Hepatocyte (in vitro differentiated cells): ENCODE data around the gene KRT36. TPM values are rescaled to one million over a fixed set of nuclear protein-coding genes. Genes with fewer than 3 reads are reported as not detected.

Experiments
- DNase-seq: peaks from one replicate; pipeline ENCODE4 v3.0.0-alpha.2; 2016; ENCODE audit warnings: low spot score
- H2AFZ ChIP-seq: fragments of 200-600 bp; sonication (generic); 2 replicates; pipeline ENCODE4 v1.6.0; 2016; ENCODE audit warnings: antibody characterized with exemption, mild to moderate bottlenecking
- H3K27ac ChIP-seq: fragments of 200-600 bp; sonication (generic); 2 replicates; pipeline ENCODE4 v1.5.1; 2016; ENCODE audit warnings: mild to moderate bottlenecking
- H3K27me3 ChIP-seq: fragments of 200-600 bp; sonication (generic); 2 replicates; pipeline ENCODE4 v1.6.1; 2016
- H3K36me3 ChIP-seq: fragments of 200-600 bp; sonication (generic); replicated peaks from 2 replicates; pipeline ENCODE4 v1.5.1; 2016; ENCODE audit warnings: low read depth; ENCODE audit not compliant: insufficient read depth
- H3K4me1 ChIP-seq: fragments of 200-600 bp; sonication (generic); 2 replicates; pipeline ENCODE4 v1.5.1; 2016; ENCODE audit warnings: mild to moderate bottlenecking, moderate library complexity; ENCODE audit not compliant: insufficient read depth
- H3K4me2 ChIP-seq: fragments of 200-600 bp; sonication (generic); 2 replicates; pipeline ENCODE4 v1.6.0; 2016
- H3K4me3 ChIP-seq: fragments of 200-600 bp; sonication (generic); 2 replicates; pipeline ENCODE4 v1.5.1; 2016; ENCODE audit warnings: mild to moderate bottlenecking
- H3K79me2 ChIP-seq: fragments of 200-600 bp; sonication (generic); 2 replicates; pipeline ENCODE4 v1.6.0; 2017; ENCODE audit warnings: mild to moderate bottlenecking
- H3K9me2 ChIP-seq: fragments of 200-600 bp; sonication (generic); replicated peaks from 2 replicates; pipeline ENCODE4 v1.6.0; 2017; ENCODE audit warnings: mild to moderate bottlenecking; ENCODE audit not compliant: insufficient read depth
- H3K9me3 ChIP-seq: fragments of 200-600 bp; sonication (generic); 2 replicates; pipeline ENCODE4 v1.5.1; 2016; ENCODE audit warnings: low read depth, mild to moderate bottlenecking
- H4K20me1 ChIP-seq: fragments of 200-600 bp; sonication (generic); 2 replicates; pipeline ENCODE4 v1.6.0; 2016; ENCODE audit warnings: mild to moderate bottlenecking; ENCODE audit not compliant: insufficient read depth, poor library complexity, severe bottlenecking
- EZH2 ChIP-seq: fragments of 200-600 bp; sonication (generic); IDR thresholded peaks from 2 replicates; pipeline ENCODE4 v1.6.1; 2016; ENCODE audit warnings: antibody characterized with exemption, mild to moderate bottlenecking, borderline replicate concordance
- EZH2phosphoT487 ChIP-seq: fragments of 200-600 bp; sonication (generic); IDR thresholded peaks from one replicate; pipeline ENCODE4 v1.6.1; 2018; ENCODE audit warnings: antibody characterized with exemption, mild to moderate bottlenecking, low read depth, moderate library complexity; ENCODE audit not compliant: unreplicated experiment, severe bottlenecking
- WGBS: methylation state at CpG from one replicate; pipeline ENCODE4 v1.1.6; 2016; ENCODE audit warnings: low lambda C conversion rate; ENCODE audit errors: missing lambda C conversion rate; 5-methylcytosine and 5-hydroxymethylcytosine counted together
- polyA plus RNA-seq: library from polyadenylated mRNA; unstranded; fragments of >200 nt; fragmentation: Nextera tagmentation; extraction: Ambion mirVana; gene quantifications from 2 replicates; pipeline ENCODE4 v1.2.1, GENCODE V29; 2016
- total RNA-seq: library from RNA; depleted of rRNA; stranded (reverse); fragments of >200 nt; gene quantifications from 2 replicates; pipeline ENCODE4 v1.2.3, GENCODE V29; 2014
- TF ChIP-seq, protein P1 (sequence below): fragments of 200-600 bp; sonication (generic); IDR thresholded peaks from 2 replicates; pipeline ENCODE4 v1.5.1; 2016; ENCODE audit warnings: antibody characterized with exemption, mild to moderate bottlenecking; ENCODE audit not compliant: poor library complexity

Gene KRT36
- total and polyA plus RNA-seq, 2 experiments from 2014 or later: not detected

DNA sequence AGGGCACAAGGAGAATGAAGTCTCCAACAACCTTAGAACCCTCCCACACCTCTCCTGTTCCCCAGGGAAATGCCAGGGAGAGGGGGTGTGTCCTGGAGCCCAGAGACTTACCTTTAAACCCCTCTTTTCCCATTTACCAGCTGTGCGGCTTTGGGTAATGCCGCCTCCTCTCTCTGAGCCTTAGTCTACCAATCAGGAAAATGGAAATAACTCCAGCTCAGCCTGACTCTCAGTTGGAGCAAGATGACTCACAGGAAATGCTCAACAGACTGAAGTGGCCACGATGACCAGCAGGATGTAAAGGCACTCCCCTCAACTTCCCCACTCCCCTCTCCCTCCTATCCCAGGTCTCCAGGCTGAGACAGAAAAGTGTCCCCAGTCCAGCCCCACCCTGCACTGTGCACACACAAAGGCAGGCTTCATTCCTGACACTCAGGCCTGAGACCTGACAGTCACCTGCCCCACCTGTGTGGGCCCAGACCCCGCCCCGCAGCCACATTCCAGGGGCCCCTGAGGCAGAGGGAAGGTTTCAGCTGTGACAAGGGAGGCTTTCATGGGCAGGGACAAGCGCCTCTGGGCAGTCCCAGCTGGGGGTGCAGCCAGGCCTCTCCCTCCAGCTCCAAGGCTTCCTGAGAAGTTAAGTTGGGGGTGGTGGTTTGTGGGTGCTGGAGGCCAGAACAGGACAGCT lies 32.0 kb upstream of the KRT36 start:
- no peak overlapping the region for H3K4me3 ChIP-seq
- H3K36me3 ChIP-seq: no peaks in the 10 kb centered on the region
- H4K20me1 ChIP-seq: peaks cover 16% of the 10 kb centered on the region
- H3K9me2 ChIP-seq: no peaks in the 10 kb centered on the region
- H3K27ac ChIP-seq: peak overlapping the region; percentile 98
- peaks cover 47% of the 10 kb centered on the region for H3K4me1 ChIP-seq
- no peaks in the 10 kb centered on the region for H3K9me3 ChIP-seq
- no peak for TF ChIP-seq EZH2
- TF ChIP-seq, protein P1, sequence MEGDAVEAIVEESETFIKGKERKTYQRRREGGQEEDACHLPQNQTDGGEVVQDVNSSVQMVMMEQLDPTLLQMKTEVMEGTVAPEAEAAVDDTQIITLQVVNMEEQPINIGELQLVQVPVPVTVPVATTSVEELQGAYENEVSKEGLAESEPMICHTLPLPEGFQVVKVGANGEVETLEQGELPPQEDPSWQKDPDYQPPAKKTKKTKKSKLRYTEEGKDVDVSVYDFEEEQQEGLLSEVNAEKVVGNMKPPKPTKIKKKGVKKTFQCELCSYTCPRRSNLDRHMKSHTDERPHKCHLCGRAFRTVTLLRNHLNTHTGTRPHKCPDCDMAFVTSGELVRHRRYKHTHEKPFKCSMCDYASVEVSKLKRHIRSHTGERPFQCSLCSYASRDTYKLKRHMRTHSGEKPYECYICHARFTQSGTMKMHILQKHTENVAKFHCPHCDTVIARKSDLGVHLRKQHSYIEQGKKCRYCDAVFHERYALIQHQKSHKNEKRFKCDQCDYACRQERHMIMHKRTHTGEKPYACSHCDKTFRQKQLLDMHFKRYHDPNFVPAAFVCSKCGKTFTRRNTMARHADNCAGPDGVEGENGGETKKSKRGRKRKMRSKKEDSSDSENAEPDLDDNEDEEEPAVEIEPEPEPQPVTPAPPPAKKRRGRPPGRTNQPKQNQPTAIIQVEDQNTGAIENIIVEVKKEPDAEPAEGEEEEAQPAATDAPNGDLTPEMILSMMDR: no peak
- no peak for TF ChIP-seq EZH2phosphoT487
- no peaks in the 10 kb centered on the region for H3K27me3 ChIP-seq
- peak overlapping the region; percentile 53 for H3K4me2 ChIP-seq
- H2AFZ ChIP-seq: no peak overlapping the region
- 53% methylated on average over 6 of the region's 6 CpGs for WGBS
- H3K79me2 ChIP-seq: peaks cover 8% of the 10 kb centered on the region
- peak; percentile 91 for DNase-seq

DNA sequence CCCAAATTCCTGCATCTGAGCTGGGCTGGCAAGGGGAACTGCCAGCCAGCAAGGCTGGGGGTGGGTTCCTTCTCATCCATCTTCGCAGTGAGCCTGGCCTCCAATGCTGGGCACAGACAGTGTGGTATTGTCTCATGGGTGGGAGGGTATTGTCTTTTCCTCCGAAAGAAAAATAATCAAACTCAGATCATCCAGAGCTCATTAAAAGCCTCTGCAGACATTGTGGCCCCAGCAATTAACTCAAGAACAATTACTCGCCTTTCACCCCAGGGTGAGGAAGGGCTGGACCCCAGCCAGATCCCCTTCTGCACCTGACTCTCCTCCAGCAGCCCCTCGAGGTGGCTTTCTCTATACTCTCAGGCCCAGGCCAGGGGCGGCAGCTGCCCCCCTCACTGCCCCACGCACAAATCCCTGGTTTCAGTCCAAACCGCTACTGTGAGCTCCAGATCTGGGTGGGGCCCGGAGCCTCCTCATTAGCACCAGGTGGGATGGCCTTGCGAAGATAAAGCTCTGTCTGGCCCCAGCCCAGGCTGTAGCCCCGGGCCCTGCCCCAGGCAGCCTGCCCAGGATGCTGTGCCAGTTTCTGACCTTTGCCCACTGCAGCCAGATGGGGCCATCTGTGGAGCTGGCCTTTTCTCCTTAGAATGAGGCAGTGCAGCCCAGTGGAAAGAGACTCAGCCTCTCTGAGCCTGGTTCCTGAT lies 31.3 kb upstream of the KRT36 start:
- 53% methylated on average over 10 of the region's 10 CpGs for WGBS
- Histone ChIP-seq H3K27me3 (no peaks in the 10 kb centered on the region), H3K4me2 (peak overlapping the region; percentile 53), H3K9me3 (no peaks in the 10 kb centered on the region), H3K4me3 (no peak overlapping the region), H3K9me2 (no peaks in the 10 kb centered on the region), H3K36me3 (no peaks in the 10 kb centered on the region), H3K4me1 (peaks cover 47% of the 10 kb centered on the region), H4K20me1 (peaks cover 13% of the 10 kb centered on the region), H2AFZ (no peak overlapping the region), H3K27ac (peak overlapping the region; percentile 98), H3K79me2 (peaks cover 3% of the 10 kb centered on the region)
- TF ChIP-seq EZH2 (no peak), EZH2phosphoT487 (no peak)
- TF ChIP-seq, protein P1: no peak
- DNase-seq: peak; percentile 64

DNA sequence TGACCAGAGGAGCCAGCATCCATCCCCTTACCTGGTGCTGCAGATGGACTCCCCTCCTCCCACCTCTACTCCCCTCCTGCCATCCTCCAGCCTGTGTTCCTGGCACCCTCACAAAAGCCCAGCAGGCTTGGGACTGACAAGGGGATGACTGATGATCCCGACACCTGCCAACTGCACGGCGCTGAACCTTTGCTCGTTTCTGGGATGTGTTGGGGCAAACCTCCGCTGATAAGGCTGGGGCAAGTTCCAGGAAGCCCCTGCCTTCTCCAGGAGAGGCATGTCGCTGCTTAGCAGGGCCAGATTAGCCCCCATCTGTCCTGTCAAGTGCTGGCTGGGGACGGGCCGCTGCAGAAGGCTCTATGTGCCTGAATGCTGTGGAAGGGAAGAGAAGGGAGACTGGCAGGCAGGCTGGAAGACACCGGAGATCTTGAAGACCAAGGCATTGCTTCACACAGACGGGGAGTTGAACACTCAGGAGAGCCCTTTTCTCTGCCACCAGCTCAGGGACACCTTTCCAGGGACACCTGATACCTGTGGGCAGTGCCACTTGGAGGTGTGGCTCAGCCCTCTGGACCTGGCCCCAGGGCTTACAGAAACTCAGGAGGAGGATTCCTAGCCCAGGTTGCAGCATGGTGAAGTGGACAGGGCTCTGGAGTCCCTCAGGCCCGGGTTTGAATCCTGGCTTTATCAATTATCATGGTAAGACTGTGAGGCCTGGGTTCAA lies 30.0 kb upstream of the KRT36 start:
- TF ChIP-seq EZH2 (no peak), EZH2phosphoT487 (no peak)
- TF ChIP-seq, protein P1: no peak
- peaks cover 47% of the 10 kb centered on the region for H3K4me1 ChIP-seq
- no peaks in the 10 kb centered on the region for H3K9me2 ChIP-seq
- no peak for DNase-seq
- no peaks in the 10 kb centered on the region for H3K79me2 ChIP-seq
- no peak overlapping the region for H3K4me3 ChIP-seq
- 50% methylated on average over 11 of the region's 11 CpGs for WGBS
- H3K9me3 ChIP-seq: no peaks in the 10 kb centered on the region
- H3K27me3 ChIP-seq: no peaks in the 10 kb centered on the region
- H2AFZ ChIP-seq: no peak overlapping the region
- H3K27ac ChIP-seq: peak overlapping the region; percentile 73
- H3K4me2 ChIP-seq: no peak overlapping the region
- H4K20me1 ChIP-seq: peaks cover 3% of the 10 kb centered on the region
- no peaks in the 10 kb centered on the region for H3K36me3 ChIP-seq
